IMR-90 (cell line): Measurements from ENCODE around the gene RNF14. TPM values are rescaled to one million over a fixed set of nuclear protein-coding genes. Genes with fewer than 3 reads are reported as not detected.

Experiments
- ATAC-seq: fragments of 200-7000 bp; cut with Tn5 transposase; 2 replicates; pipeline ENCODE4 v1.9.1; 2020; ENCODE audit warnings: low read depth, mild to moderate bottlenecking, moderate library complexity
- BruUV-seq: library from RNA; stranded (reverse); fragments of 400-500 nt; replicated peaks from 2 replicates; lab custom pipeline; 2021; lab: Mats Ljungman, UMichigan
- CTCF ChIA-PET: fragments of 300-600 bp; formaldehyde crosslinking; extraction: SDS; loops from one replicate; lab custom pipeline; 2021; ENCODE audit warnings: antibody characterized with exemption; lab: Yijun Ruan, JAX
- POLR2A ChIA-PET: fragments of 300-600 bp; sonication (Branson Sonifier 250); formaldehyde crosslinking; loops from one replicate; lab custom pipeline; 2022; ENCODE audit warnings: antibody characterized with exemption; ENCODE audit not compliant: unreplicated experiment; lab: Charles Lee
- DNase-seq: peaks from one replicate; pipeline ENCODE4 v3.0.0; 2013
- H2AFZ ChIP-seq: replicated peaks from 2 replicates; pipeline ENCODE3; 2013; ENCODE audit warnings: low read length, mild to moderate bottlenecking; ENCODE audit not compliant: poor library complexity
- H2AK5ac ChIP-seq: 2 replicates; pipeline ENCODE4 v1.6.1; 2013; ENCODE audit warnings: low read depth, low read length, inconsistent platforms
- H2AK9ac ChIP-seq: replicated peaks from 2 replicates; pipeline ENCODE3; 2013; ENCODE audit warnings: mild to moderate bottlenecking, low read depth, low read length, moderate library complexity; ENCODE audit not compliant: poor library complexity
- H2BK120ac ChIP-seq: 2 replicates; pipeline ENCODE4 v1.6.1; 2013; ENCODE audit warnings: low read depth, low read length, inconsistent platforms
- H2BK15ac ChIP-seq: 3 replicates; pipeline ENCODE4 v1.6.1; 2013; ENCODE audit warnings: low read depth, low read length, inconsistent platforms
- H2BK20ac ChIP-seq: 2 replicates; pipeline ENCODE4 v1.6.1; 2013; ENCODE audit warnings: low read depth, mild to moderate bottlenecking, inconsistent platforms, low read length, moderate library complexity
- H2BK5ac ChIP-seq: 2 replicates; pipeline ENCODE4 v1.6.1; 2013; ENCODE audit warnings: mild to moderate bottlenecking, low read depth, low read length, inconsistent platforms; ENCODE audit not compliant: poor library complexity, severe bottlenecking
- H3K14ac ChIP-seq: replicated peaks from 2 replicates; pipeline ENCODE4 v1.6.1; 2013; ENCODE audit warnings: low read depth, low read length, inconsistent platforms
- H3K18ac ChIP-seq: 2 replicates; pipeline ENCODE4 v1.6.1; 2013; ENCODE audit warnings: low read depth, low read length, control low read depth
- H3K23ac ChIP-seq: 2 replicates; pipeline ENCODE4 v1.6.1; 2013; ENCODE audit warnings: low read depth, low read length, inconsistent platforms
- H3K27ac ChIP-seq: 2 replicates; pipeline ENCODE4 v1.5.1; 2013; ENCODE audit warnings: mild to moderate bottlenecking, control low read depth, low read length; ENCODE audit not compliant: insufficient read depth
- H3K27me3 ChIP-seq: 2 replicates; pipeline ENCODE4 v1.6.1; 2013; ENCODE audit warnings: low read length; ENCODE audit not compliant: control insufficient read depth, insufficient read depth
- H3K36me3 ChIP-seq: 2 replicates; pipeline ENCODE4 v1.6.1; 2013; ENCODE audit warnings: low read length, mixed read lengths; ENCODE audit not compliant: control insufficient read depth, insufficient read depth
- H3K4ac ChIP-seq: 2 replicates; pipeline ENCODE4 v1.6.1; 2013; ENCODE audit warnings: low read depth, low read length, inconsistent platforms
- H3K4me1 ChIP-seq: 2 replicates; pipeline ENCODE4 v1.6.1; 2013; ENCODE audit warnings: low read length, mixed read lengths; ENCODE audit not compliant: control insufficient read depth, insufficient read depth
- H3K4me2 ChIP-seq: 2 replicates; pipeline ENCODE4 v1.6.1; 2013; ENCODE audit warnings: low read depth, mild to moderate bottlenecking, control low read depth, low read length, moderate library complexity
- H3K4me3 ChIP-seq: 2 replicates; pipeline ENCODE4 v1.5.1; 2013; ENCODE audit warnings: low read depth, mild to moderate bottlenecking, control low read depth, low read length, moderate library complexity; ENCODE audit not compliant: insufficient read depth
- H3K56ac ChIP-seq: 2 replicates; pipeline ENCODE4 v1.6.1; 2013; ENCODE audit warnings: low read length, inconsistent platforms; ENCODE audit not compliant: insufficient read depth; ENCODE audit errors: extremely low read depth
- H3K79me1 ChIP-seq, 2 experiments: 2 replicates each; pipeline ENCODE4 v1.6.1; 2013; ENCODE audit warnings: low read length in 2 of 2, inconsistent platforms in 1 of 2, low read depth in 1 of 2
- H3K9ac ChIP-seq: 2 replicates; pipeline ENCODE4 v1.6.1; 2013; ENCODE audit warnings: low read depth, low read length, control low read depth
- H3K9me1 ChIP-seq: 2 replicates; pipeline ENCODE4 v1.6.1; 2013; ENCODE audit warnings: low read length, inconsistent platforms; ENCODE audit not compliant: insufficient read depth
- H3K9me3 ChIP-seq: 2 replicates; pipeline ENCODE4 v1.6.1; 2013; ENCODE audit warnings: low read length; ENCODE audit not compliant: control insufficient read depth, insufficient read depth
- H4K20me1 ChIP-seq: 2 replicates; pipeline ENCODE4 v1.6.1; 2013; ENCODE audit warnings: low read length, inconsistent platforms; ENCODE audit not compliant: insufficient read depth
- H4K5ac ChIP-seq: 2 replicates; pipeline ENCODE4 v1.6.1; 2013; ENCODE audit warnings: mild to moderate bottlenecking, low read depth, low read length, control low read depth
- H4K8ac ChIP-seq, 2 experiments: 2 replicates each; pipeline ENCODE4 v1.6.1; 2013; ENCODE audit warnings: low read depth in 2 of 2, low read length in 2 of 2, control low read depth in 1 of 2, inconsistent platforms in 1 of 2
- H4K91ac ChIP-seq: 2 replicates; pipeline ENCODE4 v1.6.1; 2013; ENCODE audit warnings: low read depth, low read length, inconsistent platforms; ENCODE audit not compliant: insufficient read depth
- RFX5 ChIP-seq: IDR thresholded peaks from 2 replicates; pipeline ENCODE4 v1.8.0; 2012; ENCODE audit warnings: low read depth, mild to moderate bottlenecking, low read length, moderate library complexity
- WGBS, 2 experiments: methylation state at CpG; one replicate each; pipeline versions ENCODE4 v1.1.5 to v1.1.7; 2013; ENCODE audit warnings: missing lambda C conversion rate in 2 of 2; ENCODE audit not compliant: insufficient read length in 1 of 2; ENCODE audit errors: extremely low coverage in 2 of 2; 5-methylcytosine and 5-hydroxymethylcytosine counted together
- dilution Hi-C: fragments of 300-500 bp; cut with HindIII; formaldehyde crosslinking; loops from one replicate; pipeline ENCODE4 v1.14.3; 2018; ENCODE audit warnings: low sequenced_read_pairs; ENCODE audit not compliant: unreplicated experiment
- in situ Hi-C: fragments of 300-500 bp; cut with MboI; formaldehyde crosslinking; loops from 3 replicates; pipeline ENCODE4 v1.14.3; 2019; ENCODE audit warnings: low sequenced_read_pairs, inconsistent platforms, mixed read lengths
- intact Hi-C: fragments of 100-400 bp; cut with micrococcal nuclease; formaldehyde crosslinking; loops from 2 replicates; pipeline ENCODE4 v1.10.0; 2022
- polyA plus RNA-seq, 3 experiments: library from polyadenylated mRNA; depleted of rRNA; stranded (reverse); fragments of >200 nt; gene quantifications; 2 replicates each; pipeline ENCODE4 v1.2.3, GENCODE V29; 2012; ENCODE audit warnings: low replicate concordance in 1 of 3
- total RNA-seq: library from RNA; depleted of rRNA; stranded (reverse); fragments of >200 nt; gene quantifications from 2 replicates; pipeline ENCODE4 v1.2.3, GENCODE V29; 2012
- TF ChIP-seq, protein P1 (sequence below): conservative IDR thresholded peaks from 2 replicates; pipeline ENCODE4 v1.5.1; 2012; ENCODE audit warnings: mild to moderate bottlenecking, low read depth, low read length, improper control_type of control experiment

Gene RNF14
- total and polyA plus RNA-seq, 2 of the 4 experiments (the other 2 are of a cell fraction), result 36.1 to 106 TPM

DNA sequence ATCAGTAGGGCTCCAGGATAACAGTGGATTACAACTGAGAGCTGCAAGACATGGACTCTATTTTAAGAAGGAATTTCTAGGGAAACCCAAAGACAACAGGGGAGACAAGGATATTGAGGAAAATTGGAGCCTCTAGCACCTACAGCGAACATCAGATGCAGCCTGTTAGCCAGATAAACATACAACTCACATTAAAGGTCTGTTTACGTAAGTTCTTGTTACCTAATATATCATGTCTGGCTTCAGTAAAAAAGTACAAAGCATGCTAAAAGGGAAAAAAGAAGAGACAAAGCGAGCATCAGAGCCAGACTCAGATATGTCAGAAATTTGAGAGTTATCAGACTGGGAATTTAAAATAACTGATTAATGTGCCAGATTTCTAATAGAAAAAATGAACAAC is 26.8 kb downstream of the RNF14 start:
- intact Hi-C loops (no loop called here), dilution Hi-C loops (loop anchor here (25.0 kb wide), 1 partner anchor 142 kb away; no protein-coding TSS in a partner anchor), in situ Hi-C loops (loop anchor here (5.0 to 10.0 kb wide), 2 partner anchors 142 to 559 kb away; no protein-coding TSS in a partner anchor)
- TF ChIP-seq, protein P1, sequence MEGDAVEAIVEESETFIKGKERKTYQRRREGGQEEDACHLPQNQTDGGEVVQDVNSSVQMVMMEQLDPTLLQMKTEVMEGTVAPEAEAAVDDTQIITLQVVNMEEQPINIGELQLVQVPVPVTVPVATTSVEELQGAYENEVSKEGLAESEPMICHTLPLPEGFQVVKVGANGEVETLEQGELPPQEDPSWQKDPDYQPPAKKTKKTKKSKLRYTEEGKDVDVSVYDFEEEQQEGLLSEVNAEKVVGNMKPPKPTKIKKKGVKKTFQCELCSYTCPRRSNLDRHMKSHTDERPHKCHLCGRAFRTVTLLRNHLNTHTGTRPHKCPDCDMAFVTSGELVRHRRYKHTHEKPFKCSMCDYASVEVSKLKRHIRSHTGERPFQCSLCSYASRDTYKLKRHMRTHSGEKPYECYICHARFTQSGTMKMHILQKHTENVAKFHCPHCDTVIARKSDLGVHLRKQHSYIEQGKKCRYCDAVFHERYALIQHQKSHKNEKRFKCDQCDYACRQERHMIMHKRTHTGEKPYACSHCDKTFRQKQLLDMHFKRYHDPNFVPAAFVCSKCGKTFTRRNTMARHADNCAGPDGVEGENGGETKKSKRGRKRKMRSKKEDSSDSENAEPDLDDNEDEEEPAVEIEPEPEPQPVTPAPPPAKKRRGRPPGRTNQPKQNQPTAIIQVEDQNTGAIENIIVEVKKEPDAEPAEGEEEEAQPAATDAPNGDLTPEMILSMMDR, result no peak
- no peak for TF ChIP-seq RFX5
- no TSS peak for BruUV-seq
- Histone ChIP-seq H4K8ac (no peak overlapping the region), H2BK120ac (no peak overlapping the region), H3K23ac (no peak overlapping the region), H3K4me3 (no peak overlapping the region), H3K4ac (no peak overlapping the region), H2AK9ac (no peak overlapping the region), H2BK5ac (no peak overlapping the region), H3K27me3 (no peaks in the 10 kb centered on the region), H3K18ac (no peak overlapping the region), H4K91ac (no peak overlapping the region), H3K79me1 (peaks cover 7 to 15% of the 10 kb centered on the region in 2 experiments; a peak in 3 of 4 replicates), H3K4me2 (no peak overlapping the region), H4K20me1 (0 out of 2 replicates have a peak, but pooled peaks cover 5% of the 10 kb centered on the region), H3K56ac (no peak overlapping the region), H3K36me3 (peaks cover 15% of the 10 kb centered on the region), H3K9ac (no peak overlapping the region), H3K9me3 (no peaks in the 10 kb centered on the region), H3K14ac (no peak overlapping the region), H3K4me1 (no peaks in the 10 kb centered on the region), H4K5ac (no peak overlapping the region), H2BK20ac (no peak overlapping the region), H2AFZ (no peak overlapping the region), H3K9me1 (peaks cover 2% of the 10 kb centered on the region; the same call in 1 of the 2 replicates), H2AK5ac (no peak overlapping the region), H2BK15ac (no peak overlapping the region), H3K27ac (no peak overlapping the region)
- ChIA-PET CTCF (no interaction called here), POLR2A (no interaction called here)
- no CpG with 5 or more reads among the region's 3 CpGs for WGBS, 2 experiments
- no peak for DNase-seq
- no peak for ATAC-seq
